ENCODE results near the gene TRIP12.
A peak's percentile ranks its signal among the peaks of the same experiment; 100 is the strongest.
"Not testable (repeated sequence)": the region's sequence is repeated elsewhere in the genome, so short reads cannot be mapped to it uniquely, and the experiment has no call there.

The TRIP12 gene

DNA sequence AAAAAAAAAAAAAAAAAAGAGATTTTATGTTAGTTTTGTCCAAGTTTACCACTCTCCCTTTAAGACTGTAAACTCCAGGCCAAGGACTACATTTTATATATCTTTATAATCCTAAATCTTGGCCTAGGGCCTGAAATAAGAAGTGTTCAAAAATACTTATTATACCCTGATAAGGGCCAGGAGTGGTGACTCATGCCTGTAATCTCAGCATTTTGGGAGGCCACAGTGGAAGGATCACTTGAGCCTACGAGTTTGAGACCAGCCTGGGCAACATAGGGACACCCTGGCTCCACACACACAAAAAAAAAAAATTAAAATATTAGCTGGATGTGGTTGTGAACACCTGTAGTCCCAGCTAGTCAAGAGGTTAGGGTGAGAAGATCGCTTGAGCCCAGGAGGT, 12.7 kb downstream of the TRIP12 start:
- TF ChIP-seq, protein P1, sequence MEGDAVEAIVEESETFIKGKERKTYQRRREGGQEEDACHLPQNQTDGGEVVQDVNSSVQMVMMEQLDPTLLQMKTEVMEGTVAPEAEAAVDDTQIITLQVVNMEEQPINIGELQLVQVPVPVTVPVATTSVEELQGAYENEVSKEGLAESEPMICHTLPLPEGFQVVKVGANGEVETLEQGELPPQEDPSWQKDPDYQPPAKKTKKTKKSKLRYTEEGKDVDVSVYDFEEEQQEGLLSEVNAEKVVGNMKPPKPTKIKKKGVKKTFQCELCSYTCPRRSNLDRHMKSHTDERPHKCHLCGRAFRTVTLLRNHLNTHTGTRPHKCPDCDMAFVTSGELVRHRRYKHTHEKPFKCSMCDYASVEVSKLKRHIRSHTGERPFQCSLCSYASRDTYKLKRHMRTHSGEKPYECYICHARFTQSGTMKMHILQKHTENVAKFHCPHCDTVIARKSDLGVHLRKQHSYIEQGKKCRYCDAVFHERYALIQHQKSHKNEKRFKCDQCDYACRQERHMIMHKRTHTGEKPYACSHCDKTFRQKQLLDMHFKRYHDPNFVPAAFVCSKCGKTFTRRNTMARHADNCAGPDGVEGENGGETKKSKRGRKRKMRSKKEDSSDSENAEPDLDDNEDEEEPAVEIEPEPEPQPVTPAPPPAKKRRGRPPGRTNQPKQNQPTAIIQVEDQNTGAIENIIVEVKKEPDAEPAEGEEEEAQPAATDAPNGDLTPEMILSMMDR (conservative IDR thresholded peaks at IDR 0.05; ENCODE audit: control insufficient read depth, insufficient read depth, low read depth, low read length) = no peak
- no peak for DNase-seq (ENCODE audit: low read depth)
- H3K4me3 ChIP-seq (ENCODE audit: control insufficient read depth, low read depth, low read length) = no peak overlapping the region

DNA sequence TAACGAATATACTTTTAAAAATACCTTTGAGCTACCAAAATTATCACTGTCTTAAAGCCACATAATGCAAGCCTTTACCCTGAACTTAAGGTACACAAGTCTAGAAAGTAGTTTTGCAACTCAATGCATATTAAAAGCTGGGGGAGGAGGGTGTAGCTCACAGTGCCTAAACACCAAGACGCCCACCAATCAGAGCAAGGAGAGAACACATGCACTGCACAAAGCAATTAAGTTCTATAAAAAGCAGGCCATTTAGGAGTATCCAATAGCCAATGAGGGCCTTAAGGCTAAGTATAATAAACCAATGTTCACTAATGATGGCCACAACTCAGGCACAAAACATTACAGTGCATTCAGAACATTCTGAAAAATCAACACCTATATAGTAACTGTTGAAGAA, 16.2 kb downstream of the TRIP12 start:
- H3K4me3 ChIP-seq (ENCODE audit: control insufficient read depth, low read depth, low read length) = no peak overlapping the region
- TF ChIP-seq, protein P1 (conservative IDR thresholded peaks at IDR 0.05; ENCODE audit: control insufficient read depth, insufficient read depth, low read depth, low read length) = no peak
- DNase-seq (ENCODE audit: low read depth) = no peak

DNA sequence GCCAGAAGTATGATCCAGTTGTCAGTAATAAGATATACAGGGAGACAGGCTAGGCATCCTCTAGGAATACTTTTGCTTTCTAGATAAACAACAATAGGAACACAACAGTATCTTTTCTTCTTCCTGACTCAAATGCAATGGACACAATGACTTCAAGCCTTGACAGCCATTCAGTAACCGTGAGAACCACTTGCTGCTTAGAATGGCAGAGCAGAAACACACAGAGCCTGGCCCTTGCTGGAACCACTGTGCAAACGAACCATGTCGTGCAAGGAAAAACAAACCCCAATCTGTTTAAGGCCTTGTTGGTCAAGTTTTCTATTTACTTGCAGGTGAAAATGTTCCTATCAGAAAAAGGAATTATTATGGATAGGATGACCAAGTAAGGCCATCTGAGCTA, 18.8 kb downstream of the TRIP12 start:
- H3K4me3 ChIP-seq (ENCODE audit: control insufficient read depth, low read depth, low read length) = no peak overlapping the region
- no peak for DNase-seq (ENCODE audit: low read depth)
- TF ChIP-seq, protein P1 (conservative IDR thresholded peaks at IDR 0.05; ENCODE audit: control insufficient read depth, insufficient read depth, low read depth, low read length) = no peak

DNA sequence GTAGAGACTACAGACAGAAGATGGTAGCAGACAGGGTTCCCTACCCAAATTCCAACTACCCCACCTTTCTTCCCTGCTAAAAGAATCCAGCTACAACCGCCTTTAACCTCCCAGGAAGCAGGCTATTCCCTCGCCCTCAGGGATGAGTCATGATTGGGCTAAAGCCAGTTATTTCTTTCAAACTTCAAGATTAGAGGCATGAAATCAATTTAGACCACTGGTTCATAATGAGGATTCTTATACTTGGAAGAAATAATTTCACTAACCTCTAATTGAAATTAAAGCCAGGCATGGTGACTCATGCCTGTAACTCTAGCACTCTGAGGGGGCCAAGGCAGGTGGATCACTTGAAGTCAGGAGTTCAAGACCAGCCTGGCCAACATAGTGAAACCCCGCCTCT, 20.0 kb downstream of the TRIP12 start:
- TF ChIP-seq, protein P1 (conservative IDR thresholded peaks at IDR 0.05; ENCODE audit: control insufficient read depth, insufficient read depth, low read depth, low read length) = no peak
- DNase-seq (ENCODE audit: low read depth) = peak; percentile 81

GRCh38 chr2:229900514-229900913, 21.3 kb downstream of the TRIP12 start:
- H3K4me3 ChIP-seq (ENCODE audit: control insufficient read depth, low read depth, low read length); DNase-seq (ENCODE audit: low read depth): not testable (repeated sequence)

More for the DNA sequence above, 20.0 kb downstream of the TRIP12 start:
- H3K4me3 ChIP-seq (ENCODE audit: control insufficient read depth, low read depth, low read length) = no peak overlapping the region

DNA sequence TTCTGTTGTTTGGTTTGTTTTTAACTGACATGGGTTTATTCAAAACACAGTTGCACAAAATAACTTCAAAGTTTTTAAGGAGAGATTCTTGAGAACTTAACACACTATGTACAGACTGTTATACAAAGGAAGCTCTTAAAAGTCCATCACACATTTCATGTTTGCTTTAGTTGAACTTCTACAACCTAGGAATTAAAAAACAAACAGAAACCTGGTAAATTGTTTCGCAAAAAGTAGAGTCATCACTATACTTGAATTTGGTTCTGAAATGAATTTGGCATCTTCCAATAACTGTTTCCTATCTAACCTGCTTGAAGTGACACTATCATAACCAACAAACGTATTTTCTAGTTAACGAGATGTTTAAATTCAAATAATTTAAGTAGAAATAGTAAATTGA, 21.8 kb downstream of the TRIP12 start:
- TF ChIP-seq, protein P1 (conservative IDR thresholded peaks at IDR 0.05; ENCODE audit: control insufficient read depth, insufficient read depth, low read depth, low read length) = no peak
- no peak overlapping the region for H3K4me3 ChIP-seq (ENCODE audit: control insufficient read depth, low read depth, low read length)
- DNase-seq (ENCODE audit: low read depth) = no peak

GRCh38 chr2:229899604-229900003, 22.2 kb downstream of the TRIP12 start:
- TF ChIP-seq, protein P1 (conservative IDR thresholded peaks at IDR 0.05; ENCODE audit: control insufficient read depth, insufficient read depth, low read depth, low read length) = no peak
- H3K4me3 ChIP-seq (ENCODE audit: control insufficient read depth, low read depth, low read length) = no peak overlapping the region
- DNase-seq (ENCODE audit: low read depth) = no peak
